HCEC 1CT (cell line): ENCODE results near the gene IGSF5.
"Not testable (repeated sequence)": the region's sequence is repeated elsewhere in the genome, so short reads cannot be mapped to it uniquely, and the experiment has no call there.

ENCODE experiments used
- DNase-seq: peaks from one replicate; pipeline ENCODE4 v3.0.0-alpha.2; 2017

The IGSF5 gene

DNA sequence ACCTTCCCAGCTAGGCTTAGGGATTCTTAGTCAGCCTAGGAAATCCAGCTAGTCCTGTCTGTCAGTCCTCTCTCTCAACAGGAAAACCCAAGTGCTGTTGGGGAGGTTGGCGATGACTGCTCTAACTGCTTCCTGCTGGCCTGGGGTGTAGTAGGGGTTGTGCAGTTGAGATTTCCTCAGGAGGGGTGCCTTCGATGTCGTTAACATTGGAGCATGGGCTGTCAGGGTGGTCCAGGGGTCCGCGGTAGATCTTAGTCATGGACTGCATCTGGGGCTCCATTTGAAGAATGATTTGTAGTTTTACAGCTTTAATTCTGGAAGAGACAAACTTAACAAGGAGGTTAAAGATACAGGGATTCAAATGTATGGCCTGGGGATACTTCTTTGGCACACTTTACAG lies 5.5 kb upstream of the IGSF5 start:
- DNase-seq: not testable (repeated sequence)

DNA sequence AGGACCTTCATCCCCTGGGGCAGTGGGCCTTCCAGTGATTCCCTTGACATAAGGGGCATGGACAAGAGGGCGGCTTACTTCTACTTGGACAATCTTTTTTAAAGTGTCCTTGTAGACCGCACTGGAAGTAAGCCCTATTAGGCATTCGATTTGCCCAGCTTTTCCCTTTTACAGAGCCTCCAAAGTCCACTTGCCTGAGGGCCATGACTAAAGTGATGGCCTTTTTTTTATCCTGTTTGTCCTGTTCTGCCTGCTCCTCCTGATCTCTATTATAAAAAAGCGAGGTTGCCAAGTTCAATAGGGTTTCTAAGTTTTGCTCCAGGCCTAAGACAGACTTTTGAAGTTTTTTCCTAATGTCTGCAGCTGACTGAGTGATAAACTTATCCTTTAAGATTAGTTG lies 2.4 kb upstream of the IGSF5 start:
- not testable (repeated sequence) for DNase-seq

DNA sequence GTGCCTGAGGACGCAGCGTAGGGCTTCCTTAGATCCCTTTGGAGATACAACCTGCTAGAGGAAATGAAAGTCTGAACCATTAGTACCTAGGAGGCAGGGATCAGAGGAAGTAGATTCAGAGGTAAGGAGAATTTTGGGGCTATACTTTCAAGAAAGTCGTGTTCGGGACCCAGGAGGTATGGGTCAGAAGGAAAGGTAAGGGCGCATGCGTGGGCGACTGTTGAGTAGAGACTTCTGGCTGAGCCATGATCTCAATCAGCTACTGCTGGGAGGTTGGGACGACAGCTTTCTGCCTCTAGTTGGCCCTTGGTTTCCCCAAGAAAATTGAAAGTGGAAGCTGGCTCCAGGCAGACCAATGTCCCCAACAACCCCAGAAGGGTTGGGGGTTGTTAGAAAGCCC lies 349 bp downstream of the IGSF5 start:
- DNase-seq: not testable (repeated sequence)

DNA sequence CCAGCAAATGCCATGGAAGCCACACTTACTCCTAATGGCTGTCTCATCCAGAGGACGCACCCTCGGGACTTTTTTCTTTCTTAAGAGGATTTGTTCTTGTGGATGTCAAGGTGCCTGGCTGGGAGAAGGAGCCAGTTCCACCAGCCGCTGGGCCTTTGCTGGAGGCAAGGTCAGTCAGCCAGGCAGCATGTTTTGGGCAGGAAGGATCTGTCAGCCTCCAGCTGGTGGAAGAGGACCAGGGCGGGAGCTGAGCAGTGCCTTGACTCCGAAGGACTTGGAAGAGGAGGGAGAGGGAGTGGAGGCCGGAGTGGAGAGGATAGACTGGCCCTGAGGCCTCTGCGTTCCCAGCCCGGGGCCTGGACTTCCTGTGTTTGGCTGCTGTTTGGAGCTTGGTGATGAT lies 5.7 kb downstream of the IGSF5 start:
- no peak for DNase-seq

DNA sequence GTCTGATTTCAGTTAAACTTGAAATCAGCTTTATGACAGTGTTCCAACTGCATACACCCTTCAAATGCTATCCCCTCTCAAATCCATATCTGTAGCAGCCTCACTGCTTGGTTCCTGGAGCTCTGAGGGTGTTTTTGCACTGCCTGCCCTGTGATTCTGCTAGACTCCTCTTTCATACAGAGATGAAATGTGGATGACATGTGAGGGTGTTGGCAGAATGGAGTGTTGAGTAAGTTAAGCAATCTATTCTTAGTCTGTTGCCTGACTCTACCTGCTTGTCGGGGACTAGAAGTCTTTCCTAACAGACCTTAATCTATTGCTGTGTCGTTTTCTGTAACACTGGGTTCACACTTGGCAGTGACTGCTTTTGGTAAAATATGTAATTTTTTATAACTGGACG lies 9.8 kb downstream of the IGSF5 start:
- DNase-seq: no peak

DNA sequence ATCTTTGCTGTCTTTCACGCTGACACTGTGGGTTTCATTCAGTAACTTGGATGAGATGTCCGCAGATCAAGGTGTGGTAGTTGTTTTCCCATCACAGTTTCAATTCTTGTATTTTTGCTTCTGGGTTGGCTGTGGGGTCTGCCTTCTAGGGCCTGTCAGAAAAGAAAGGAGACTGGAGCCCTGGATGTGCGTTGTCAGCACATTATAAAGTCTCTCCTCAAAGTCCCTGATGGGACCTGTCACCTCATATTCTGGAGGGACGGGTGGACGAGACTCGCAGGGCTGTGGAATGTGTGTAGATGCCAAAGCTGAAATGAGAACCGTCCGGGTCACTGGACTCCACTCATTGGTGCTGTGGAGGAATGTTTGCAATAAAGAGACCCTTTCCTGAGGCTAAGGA lies 11.3 kb downstream of the IGSF5 start:
- no peak for DNase-seq

DNA sequence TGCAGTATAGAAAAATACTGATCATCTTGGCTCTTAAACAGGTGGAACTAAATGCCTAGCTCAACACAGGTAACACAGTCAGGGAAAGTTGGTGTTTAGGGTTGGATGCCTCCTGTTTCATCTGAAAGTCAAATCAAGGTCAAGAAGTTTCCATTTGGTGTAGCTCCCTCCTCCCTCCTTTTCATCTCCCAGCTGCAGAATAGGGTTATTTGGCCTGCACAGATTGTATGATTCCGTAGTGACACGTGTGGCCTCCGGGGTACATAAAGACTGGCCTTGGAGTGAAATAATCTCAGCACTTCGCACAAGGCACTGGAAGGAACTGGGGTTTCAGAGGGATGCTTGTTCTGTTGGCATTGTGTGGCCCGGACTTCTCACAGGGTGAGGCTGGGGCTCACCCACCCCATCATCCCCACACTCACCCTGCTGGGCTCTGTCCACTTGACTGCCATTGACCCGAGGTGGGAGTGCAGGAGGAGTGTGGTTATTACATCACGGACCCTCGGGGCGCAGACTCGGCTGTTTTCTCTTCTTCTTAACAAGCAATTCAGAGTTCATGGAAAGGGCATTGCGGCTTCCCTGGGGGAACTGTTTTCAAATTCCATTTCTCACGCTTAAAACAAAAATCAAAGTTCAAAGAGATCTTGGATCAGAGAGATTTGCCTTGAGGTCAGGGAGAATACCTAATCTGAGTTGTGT lies 18.4 kb downstream of the IGSF5 start:
- no peak for DNase-seq

DNA sequence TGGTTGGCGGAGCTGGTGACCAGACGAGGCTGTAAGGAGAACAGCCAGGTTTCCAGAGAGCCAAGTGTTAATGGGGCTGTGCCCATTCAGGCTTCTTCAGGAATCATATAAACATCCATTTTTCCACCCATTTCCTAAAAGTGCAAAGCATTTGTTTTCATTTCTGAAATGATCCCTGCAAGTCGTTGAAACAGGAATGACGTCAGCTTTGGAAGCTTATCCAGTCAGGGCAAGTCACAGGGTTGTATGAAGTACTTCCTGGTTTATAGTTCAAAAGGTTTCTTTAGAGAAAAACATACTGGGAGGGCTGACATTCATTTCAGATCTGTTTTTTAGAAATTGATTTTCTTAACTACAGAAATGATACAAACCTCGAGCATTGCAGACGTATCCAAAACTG lies 29.2 kb downstream of the IGSF5 start:
- no peak for DNase-seq

DNA sequence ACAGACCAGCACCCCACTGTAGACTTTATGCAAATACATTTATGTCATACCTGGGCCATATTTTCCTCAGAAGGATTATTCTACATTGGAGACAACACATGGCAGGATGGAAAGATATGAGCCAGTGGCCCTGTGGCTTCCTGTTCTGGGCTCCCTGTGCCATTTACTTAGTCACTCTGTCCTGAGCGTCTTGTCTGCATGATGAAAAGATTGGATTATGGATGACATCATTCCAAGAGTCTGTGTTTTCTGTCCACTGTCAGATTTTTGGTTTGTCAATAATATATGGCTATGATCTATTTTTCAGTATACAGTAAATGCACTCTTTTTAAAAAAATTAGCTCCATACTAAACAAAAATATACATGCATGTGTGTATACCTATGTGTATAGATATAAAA lies 30.8 kb downstream of the IGSF5 start:
- no peak for DNase-seq

DNA sequence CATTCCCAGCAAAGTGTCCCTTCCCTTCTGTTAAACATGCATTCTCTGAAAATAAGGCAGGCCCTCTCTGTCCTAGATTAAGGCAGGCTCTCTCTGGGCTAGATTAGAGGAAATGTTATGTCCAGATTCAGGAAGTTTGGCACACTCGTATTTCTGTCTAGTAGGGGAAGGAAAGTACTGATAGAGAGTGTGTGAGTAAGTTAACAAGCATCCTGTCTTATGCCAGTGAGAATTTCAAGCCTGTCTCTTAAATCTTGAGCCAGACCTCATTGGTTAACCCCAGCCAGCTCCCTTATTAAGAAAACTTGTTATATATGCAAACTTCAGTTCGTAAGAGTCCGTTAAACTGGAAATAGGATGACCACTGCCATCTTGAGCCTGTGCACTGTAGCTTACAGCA lies 31.6 kb downstream of the IGSF5 start:
- no peak for DNase-seq

DNA sequence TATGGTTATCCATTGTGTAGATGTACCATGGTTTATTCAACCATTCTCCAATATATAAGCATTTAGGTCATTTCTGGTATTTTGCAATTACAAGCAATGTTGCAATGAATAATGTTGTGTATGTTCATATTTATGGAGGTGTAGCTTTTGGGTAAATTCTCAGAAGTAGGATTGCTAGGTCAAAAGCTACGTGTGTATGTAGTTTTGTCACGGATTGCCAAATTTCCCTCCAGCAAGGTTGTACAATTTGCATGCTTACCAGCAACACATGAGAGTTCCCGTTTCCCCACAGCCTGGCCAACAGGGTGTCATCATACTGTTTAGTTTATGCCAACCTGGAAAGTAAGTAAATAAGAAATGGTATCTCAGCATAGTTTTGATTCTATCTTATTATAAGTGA lies 36.3 kb downstream of the IGSF5 start:
- DNase-seq: no peak

DNA sequence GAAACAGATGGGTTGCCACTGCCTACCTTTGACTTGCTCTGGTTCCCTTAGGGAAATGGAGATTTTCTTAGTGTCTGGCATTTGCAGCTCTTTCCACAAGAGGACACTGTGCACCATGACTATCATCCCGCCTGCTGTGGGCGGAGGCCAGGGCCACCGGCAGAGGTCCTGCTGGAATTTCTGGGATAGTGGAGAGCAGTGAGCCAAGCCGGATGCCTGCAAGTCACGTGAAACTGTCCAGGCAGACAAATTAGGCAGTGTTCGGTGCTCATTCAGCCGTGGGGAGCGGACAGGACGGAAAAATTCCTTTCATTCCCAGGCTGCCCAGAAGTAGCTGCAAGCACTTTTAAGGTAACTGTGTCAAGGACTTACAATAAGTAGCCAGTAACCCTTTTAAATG lies 43.4 kb downstream of the IGSF5 start:
- DNase-seq: peak; percentile 1

DNA sequence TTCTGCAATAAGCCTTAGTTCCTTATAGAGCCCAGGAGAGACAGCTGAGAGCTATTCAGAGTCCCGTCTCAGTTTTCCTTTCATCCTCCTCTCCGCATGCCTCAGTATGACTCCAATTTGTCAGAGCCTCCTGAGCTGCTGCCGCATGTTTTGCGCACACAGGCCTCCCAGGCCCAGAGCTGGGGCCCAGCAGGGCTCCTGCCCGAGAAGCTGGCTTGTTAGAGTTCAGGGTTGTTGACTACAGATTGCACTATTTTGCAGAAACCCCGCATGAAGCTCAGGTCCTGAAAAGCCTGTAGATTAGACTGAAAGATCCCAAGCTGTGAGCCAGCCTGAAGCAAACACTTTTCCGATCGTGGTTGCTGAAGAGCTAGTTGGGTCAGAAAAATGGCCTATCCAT lies 51.5 kb downstream of the IGSF5 start:
- no peak for DNase-seq

DNA sequence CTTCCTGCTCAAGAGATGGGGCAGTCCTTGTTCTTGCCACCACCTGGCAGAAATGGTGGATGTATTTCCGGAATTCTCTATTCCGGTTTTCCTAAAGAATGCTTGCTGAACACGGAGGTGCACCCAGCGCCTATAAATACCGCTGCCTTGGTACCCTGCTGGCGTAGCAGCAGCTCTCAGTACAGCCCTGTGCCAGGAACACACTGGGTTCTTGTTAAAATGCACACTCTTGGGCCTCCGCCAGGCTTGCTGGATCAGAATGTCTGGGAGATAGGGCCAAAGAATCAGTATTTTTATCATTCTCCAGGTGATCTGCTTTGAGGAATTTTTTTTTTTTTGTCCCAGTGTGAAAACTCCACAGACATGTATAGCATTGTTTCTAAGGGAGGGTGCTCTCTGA lies 54.2 kb downstream of the IGSF5 start:
- no peak for DNase-seq

DNA sequence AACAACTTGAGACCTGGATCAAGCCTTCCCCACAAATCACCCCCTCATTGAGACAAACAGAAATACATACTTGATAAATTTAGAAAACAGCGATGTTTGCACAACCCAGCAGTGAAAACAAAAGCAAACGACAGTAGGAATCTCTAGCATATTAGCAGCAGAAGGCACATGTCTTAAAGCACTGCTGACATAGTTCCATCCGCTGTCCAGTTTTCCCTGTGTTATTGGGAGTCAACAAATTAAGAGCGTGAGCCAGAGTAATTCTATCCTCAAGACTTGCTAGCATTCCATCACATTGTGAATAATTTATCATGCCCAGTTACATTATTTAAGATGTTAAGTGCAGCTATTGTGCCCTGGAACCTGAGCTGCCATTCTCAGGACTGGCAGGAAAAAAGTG lies 55.3 kb downstream of the IGSF5 start:
- no peak for DNase-seq

DNA sequence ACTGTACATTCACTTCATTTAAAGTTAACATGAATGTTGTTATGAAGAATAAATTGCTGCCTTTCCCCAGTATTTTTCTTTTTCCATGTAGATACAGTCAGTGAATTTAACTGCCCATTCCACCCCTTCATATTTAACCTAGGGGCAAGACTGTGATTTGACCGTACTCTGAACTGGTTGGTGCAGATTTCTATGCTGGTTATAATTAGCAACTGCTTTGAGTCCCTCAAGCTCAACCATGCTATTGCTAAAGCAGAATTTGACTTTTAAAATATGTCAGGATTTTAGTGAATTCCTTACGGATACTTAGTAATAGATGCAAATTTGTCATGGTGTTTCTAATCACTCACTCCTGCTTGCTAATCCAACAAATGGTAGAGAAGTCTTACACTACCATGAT lies 57.2 kb downstream of the IGSF5 start:
- no peak for DNase-seq

DNA sequence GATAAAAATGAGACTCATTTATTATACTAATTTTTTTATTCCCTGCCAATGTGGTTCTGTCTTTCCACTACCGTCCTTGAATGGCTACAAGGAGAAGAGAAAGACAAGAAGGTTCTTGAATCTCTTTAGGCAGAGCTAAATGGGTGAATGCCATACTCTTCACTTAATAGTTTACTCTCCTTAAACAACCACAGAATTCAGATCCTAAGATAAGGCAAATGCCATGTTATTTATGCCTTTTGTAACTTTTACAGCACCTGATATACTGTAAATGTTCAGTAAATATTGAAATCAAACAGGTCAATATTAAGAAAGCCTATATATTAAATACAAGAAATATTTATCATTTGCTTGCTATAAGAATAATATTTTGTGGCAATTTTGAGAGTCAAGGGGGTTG lies 58.4 kb downstream of the IGSF5 start:
- DNase-seq: no peak

DNA sequence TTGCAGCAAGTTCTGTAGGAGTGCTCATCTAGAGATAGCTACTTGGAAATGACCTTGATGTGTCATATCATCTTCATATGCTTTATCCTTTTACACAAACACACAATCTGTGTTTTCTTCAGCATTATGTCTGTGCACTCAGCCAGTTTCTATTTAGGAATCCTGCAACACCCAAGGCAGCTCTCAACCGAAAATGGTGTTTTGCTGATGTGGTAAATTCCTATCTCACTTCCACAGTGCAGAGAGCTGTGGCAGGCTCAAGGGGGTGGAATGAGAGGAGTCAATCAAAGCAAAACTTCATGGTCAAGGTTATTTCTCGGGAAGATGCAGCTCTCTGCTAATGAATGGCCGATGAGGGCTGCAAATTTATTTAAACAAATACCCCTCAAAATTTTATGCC lies 59.3 kb downstream of the IGSF5 start:
- DNase-seq: no peak

DNA sequence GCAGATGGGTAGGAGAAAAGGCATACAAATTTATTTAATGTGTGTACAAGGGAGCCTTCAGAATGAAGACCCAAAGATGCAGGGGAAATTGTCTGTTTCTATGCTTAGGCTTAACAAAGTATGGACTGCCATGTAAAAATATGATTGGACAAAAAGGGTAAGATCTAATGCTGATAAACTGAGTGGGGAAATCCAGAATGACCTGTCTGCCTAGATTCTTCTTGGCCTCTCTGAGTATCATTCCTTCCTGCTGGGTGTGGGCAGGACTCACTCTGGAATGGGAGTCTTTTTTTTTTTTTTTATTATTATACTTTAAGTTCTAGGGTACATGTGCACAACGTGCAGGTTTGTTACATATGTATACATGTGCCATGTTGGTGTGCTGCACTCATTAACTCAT lies 61.0 kb downstream of the IGSF5 start:
- no peak for DNase-seq

DNA sequence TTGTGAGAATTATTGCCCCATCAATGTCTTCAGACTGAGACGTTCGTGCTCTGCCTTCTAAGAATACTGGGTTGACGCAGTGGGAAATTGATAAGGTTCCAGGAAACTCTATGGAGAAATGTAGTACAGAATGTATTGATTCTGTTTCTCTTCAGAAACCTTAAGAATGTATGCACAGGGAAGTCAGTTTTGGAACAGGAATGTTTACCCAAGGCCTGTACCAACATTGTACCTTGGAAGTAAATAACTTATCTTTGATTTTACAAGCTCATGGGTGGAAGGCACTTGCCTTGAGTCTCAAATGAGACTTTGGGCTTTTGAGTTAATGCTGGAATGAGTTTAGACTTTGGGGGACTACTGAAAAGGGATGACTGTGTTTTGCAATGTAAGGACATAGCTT lies 62.8 kb downstream of the IGSF5 start:
- no peak for DNase-seq

DNA sequence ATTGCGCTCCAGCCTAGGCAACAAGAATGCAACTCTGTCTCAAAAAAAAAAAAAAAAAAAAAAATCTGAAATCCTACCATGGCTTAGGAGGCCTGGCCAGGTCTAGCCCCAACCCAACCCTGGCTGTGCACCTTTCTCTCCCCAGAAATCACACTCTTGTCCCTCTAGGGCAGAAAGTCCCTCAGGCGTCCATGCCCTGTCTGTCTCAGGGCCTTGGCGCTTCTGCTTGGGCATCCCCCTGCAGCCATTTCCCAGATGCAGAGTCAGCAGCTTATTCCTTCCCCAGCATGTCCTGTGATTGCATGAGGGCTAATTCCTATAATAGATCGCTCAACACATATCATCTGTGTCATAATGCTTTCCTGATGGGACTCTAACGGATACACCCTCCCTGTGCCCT lies 65.0 kb downstream of the IGSF5 start:
- DNase-seq: no peak

DNA sequence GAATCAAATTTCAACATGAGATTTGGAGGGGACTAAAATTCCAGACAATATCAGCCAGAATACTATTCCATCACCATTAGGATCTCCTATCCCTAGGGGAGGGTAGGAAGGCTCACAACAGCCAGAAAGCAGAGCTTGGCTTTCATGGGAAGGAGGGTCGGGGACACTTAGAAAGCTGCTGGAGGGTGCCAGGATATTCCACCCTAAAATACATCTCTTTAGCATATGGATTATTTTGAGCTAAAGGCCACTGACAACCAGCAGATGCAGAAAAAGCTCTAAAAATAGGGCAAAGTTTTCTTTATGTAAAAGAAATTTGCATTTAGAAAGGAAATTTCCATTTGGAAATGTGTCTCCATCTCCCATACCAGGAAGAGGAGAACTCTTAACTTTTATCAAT lies 68.0 kb downstream of the IGSF5 start:
- no peak for DNase-seq

DNA sequence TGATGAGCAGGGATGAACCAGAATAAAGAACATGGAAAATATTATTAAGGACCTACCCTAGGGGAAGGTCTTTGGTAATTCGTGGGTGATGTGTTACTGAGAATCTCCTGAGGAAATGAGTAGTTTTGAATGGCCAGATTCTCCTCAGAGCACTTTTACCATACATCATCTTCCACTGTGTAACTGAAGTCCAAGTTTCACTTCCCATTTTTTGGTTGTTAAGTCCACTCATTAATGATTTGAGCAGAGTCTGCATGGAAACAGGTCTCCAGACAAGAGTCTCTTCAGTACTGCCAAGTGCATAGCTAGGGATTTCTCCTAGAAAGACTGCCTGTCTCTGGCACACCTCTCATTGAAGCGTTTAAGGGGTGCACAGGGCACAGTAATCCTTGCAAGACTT lies 73.6 kb downstream of the IGSF5 start:
- no peak for DNase-seq

DNA sequence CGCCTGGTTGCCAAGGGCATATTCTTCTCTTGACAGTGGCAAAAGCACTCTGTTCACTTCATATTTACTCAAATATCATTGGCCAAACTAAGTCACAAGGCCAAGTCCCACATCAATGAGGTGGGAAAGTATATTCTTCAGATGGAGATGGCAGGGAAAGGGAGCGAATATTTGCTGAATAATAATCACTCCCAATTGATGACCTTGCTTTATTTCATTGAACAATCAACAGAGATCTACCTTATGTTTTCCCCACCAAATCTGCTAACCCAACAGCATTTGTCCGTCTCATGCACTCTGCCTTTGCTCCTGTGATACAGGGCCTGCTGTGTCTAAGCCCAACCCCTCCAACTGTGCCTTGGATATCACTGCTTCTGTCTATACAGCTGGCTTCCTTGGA lies 77.1 kb downstream of the IGSF5 start:
- no peak for DNase-seq

DNA sequence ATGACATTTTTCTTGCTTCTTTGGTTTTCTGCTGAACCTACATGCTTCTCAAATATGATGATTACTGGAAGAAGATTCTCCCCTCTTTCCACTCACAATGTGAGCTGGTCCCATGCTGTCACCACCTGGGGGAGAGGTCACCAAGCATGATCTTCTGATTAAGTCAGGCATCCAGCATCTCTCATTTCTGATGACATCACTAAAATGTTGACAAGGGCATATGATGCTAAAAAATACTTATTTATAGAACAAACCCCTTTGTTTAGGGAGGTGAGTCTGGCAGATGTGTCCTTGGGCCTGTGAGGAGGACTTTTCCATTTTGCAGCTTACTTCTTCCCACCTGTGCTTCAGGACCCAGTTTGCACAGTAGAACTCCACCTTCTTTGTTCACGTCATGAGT lies 80.3 kb downstream of the IGSF5 start:
- DNase-seq: no peak

DNA sequence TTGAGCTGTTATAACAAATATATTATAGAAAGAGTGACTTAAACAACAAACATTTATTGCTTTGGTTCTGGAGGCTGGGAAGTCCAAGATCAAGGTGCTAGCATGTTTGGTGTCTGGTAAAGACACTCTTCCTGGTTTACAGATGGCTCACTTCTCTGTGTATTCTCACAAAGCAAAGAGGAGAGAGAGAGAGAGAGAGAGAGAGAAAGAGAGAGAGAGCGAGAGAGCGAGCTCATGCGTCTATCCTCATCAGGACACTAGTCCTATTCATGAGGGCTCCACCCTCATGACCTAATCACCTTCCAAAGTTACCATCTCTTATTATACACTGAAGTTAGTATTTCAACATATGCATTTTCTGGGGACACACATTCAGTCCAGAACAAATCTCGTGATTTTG lies 89.6 kb downstream of the IGSF5 start:
- no peak for DNase-seq
